ENCODE results near the gene FXYD3. TPM values are rescaled to one million over a fixed set of nuclear protein-coding genes. Genes with fewer than 3 reads are reported as not detected.
A peak's percentile ranks its signal among the peaks of the same experiment; 100 is the strongest.

The FXYD3 gene
- total and polyA plus RNA-seq, 2 experiments from 2014 or later, result 0.81 TPM; not detected in 1

DNA sequence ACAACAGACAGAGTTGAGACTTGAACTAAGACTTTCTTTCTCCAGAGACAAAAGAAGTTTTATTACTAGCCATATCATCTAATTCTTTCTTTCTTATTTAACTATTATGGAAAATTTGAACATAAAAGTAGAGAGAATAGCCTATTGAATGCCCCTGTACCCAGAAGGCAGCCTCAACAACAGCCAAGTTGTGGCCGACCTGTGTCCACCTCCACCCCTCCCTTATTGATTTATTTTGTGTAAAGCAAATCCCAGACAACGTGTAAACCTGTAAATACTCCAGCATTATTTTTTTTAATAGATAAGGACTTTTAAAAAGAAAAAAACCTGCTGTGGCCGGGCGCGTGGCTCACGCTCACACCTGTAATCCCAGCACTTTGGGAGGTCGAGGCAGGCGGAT, 26.1 kb upstream of the FXYD3 start (continued):
- TF ChIP-seq, protein P1, sequence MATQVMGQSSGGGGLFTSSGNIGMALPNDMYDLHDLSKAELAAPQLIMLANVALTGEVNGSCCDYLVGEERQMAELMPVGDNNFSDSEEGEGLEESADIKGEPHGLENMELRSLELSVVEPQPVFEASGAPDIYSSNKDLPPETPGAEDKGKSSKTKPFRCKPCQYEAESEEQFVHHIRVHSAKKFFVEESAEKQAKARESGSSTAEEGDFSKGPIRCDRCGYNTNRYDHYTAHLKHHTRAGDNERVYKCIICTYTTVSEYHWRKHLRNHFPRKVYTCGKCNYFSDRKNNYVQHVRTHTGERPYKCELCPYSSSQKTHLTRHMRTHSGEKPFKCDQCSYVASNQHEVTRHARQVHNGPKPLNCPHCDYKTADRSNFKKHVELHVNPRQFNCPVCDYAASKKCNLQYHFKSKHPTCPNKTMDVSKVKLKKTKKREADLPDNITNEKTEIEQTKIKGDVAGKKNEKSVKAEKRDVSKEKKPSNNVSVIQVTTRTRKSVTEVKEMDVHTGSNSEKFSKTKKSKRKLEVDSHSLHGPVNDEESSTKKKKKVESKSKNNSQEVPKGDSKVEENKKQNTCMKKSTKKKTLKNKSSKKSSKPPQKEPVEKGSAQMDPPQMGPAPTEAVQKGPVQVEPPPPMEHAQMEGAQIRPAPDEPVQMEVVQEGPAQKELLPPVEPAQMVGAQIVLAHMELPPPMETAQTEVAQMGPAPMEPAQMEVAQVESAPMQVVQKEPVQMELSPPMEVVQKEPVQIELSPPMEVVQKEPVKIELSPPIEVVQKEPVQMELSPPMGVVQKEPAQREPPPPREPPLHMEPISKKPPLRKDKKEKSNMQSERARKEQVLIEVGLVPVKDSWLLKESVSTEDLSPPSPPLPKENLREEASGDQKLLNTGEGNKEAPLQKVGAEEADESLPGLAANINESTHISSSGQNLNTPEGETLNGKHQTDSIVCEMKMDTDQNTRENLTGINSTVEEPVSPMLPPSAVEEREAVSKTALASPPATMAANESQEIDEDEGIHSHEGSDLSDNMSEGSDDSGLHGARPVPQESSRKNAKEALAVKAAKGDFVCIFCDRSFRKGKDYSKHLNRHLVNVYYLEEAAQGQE (IDR thresholded peaks at IDR 0.05; ENCODE audit: unreplicated experiment), result no peak
- no peak for TF ChIP-seq ZNF331 (CRISPR knock-in tag; IDR thresholded peaks at IDR 0.05; ENCODE audit: low read depth)
- TF ChIP-seq, protein P2, sequence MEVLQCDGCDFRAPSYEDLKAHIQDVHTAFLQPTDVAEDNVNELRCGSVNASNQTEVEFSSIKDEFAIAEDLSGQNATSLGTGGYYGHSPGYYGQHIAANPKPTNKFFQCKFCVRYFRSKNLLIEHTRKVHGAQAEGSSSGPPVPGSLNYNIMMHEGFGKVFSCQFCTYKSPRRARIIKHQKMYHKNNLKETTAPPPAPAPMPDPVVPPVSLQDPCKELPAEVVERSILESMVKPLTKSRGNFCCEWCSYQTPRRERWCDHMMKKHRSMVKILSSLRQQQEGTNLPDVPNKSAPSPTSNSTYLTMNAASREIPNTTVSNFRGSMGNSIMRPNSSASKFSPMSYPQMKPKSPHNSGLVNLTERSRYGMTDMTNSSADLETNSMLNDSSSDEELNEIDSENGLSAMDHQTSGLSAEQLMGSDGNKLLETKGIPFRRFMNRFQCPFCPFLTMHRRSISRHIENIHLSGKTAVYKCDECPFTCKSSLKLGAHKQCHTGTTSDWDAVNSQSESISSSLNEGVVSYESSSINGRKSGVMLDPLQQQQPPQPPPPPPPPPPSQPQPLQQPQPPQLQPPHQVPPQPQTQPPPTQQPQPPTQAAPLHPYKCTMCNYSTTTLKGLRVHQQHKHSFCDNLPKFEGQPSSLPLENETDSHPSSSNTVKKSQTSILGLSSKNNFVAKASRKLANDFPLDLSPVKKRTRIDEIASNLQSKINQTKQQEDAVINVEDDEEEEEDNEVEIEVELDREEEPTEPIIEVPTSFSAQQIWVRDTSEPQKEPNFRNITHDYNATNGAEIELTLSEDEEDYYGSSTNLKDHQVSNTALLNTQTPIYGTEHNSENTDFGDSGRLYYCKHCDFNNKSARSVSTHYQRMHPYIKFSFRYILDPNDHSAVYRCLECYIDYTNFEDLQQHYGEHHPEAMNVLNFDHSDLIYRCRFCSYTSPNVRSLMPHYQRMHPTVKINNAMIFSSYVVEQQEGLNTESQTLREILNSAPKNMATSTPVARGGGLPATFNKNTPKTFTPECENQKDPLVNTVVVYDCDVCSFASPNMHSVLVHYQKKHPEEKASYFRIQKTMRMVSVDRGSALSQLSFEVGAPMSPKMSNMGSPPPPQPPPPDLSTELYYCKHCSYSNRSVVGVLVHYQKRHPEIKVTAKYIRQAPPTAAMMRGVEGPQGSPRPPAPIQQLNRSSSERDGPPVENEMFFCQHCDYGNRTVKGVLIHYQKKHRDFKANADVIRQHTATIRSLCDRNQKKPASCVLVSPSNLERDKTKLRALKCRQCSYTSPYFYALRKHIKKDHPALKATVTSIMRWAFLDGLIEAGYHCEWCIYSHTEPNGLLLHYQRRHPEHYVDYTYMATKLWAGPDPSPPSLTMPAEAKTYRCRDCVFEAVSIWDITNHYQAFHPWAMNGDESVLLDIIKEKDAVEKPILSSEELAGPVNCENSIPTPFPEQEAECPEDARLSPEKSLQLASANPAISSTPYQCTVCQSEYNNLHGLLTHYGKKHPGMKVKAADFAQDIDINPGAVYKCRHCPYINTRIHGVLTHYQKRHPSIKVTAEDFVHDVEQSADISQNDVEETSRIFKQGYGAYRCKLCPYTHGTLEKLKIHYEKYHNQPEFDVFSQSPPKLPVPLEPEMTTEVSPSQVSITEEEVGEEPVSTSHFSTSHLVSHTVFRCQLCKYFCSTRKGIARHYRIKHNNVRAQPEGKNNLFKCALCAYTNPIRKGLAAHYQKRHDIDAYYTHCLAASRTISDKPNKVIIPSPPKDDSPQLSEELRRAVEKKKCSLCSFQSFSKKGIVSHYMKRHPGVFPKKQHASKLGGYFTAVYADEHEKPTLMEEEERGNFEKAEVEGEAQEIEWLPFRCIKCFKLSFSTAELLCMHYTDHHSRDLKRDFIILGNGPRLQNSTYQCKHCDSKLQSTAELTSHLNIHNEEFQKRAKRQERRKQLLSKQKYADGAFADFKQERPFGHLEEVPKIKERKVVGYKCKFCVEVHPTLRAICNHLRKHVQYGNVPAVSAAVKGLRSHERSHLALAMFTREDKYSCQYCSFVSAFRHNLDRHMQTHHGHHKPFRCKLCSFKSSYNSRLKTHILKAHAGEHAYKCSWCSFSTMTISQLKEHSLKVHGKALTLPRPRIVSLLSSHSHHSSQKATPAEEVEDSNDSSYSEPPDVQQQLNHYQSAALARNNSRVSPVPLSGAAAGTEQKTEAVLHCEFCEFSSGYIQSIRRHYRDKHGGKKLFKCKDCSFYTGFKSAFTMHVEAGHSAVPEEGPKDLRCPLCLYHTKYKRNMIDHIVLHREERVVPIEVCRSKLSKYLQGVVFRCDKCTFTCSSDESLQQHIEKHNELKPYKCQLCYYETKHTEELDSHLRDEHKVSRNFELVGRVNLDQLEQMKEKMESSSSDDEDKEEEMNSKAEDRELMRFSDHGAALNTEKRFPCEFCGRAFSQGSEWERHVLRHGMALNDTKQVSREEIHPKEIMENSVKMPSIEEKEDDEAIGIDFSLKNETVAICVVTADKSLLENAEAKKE (CRISPR knock-in tag; IDR thresholded peaks at IDR 0.05), result no peak
- TF ChIP-seq POLR2AphosphoS5 (IDR thresholded peaks at IDR 0.05; ENCODE audit: low read depth), result no peak

DNA sequence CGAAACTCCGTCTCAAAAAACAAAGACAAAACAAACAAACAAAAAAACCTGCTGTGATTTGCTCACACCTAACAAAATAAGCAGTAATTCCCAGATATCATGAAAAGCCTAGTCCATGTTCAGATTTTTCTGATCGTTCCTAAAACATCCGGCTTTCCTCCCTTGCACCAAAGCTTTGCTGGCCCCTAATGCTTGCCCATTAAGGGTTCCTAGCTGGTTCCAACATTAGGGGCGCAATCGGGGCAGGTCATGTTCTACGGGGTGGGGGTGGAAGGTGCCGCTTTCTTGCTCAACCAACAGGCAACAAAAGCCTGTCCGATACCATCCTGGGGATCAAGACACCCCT, 25.5 kb upstream of the FXYD3 start:
- ATAC-seq (peak; percentile 38), DNase-seq (ENCODE audit: low spot score) (no peak)
- Histone ChIP-seq H3K79me2 (replicated peaks; ENCODE audit: insufficient read depth) (no peaks in the 10 kb centered on the region), H3K36me3 (ENCODE audit: insufficient read depth) (no peaks in the 10 kb centered on the region), H3K4me2 (peak overlapping the region; percentile 71), H3F3A (replicated peaks; ENCODE audit: low read depth) (0 out of 2 replicates have a peak, but pooled peaks cover 5% of the 10 kb centered on the region), H3K4me3 (peak overlapping the region; percentile 53), H3K27me3 (ENCODE audit: insufficient read depth) (no peaks in the 10 kb centered on the region), H3K9me2 (ENCODE audit: insufficient read depth) (no peaks in the 10 kb centered on the region), H4K20me1 (replicated peaks; ENCODE audit: insufficient read depth) (no peaks in the 10 kb centered on the region), H3K4me1 (ENCODE audit: insufficient read depth) (peaks cover 13% of the 10 kb centered on the region), H2AFZ (peak overlapping the region; percentile 94), H3K27ac (ENCODE audit: low read depth) (no peak overlapping the region)
- Mint-ChIP-seq H3K27me3 (ENCODE audit: insufficient read depth, low read depth, poor library complexity) (peaks cover 12% of the 10 kb centered on the region), H3K4me3 (peak overlapping the region; percentile 65; the same call in 1 of the 3 replicates), H3K27ac (no peak overlapping the region), H3K36me3 (ENCODE audit: low read depth) (no peaks in the 10 kb centered on the region; the same call in 2 of the 3 replicates), H3K9me3 (no peaks in the 10 kb centered on the region), H3K4me1 (peaks cover 10% of the 10 kb centered on the region; the same call in 2 of the 3 replicates)
- TF ChIP-seq, protein P1 (IDR thresholded peaks at IDR 0.05; ENCODE audit: unreplicated experiment), result no peak
- no peak for TF ChIP-seq POLR2AphosphoS5 (IDR thresholded peaks at IDR 0.05; ENCODE audit: low read depth)

Measured in GM23338 (cell line).